Inferior parietal cortex (tissue), 1 donor: ENCODE data around the gene DYNC1LI1.
"Not testable (repeated sequence)": the region's sequence is repeated elsewhere in the genome, so short reads cannot be mapped to it uniquely, and the experiment has no call there.

Source experiments
- DNase-seq: peaks from one replicate; pipeline ENCODE4 v3.0.0-alpha.2; 2016; ENCODE audit errors: extremely low spot score

The DYNC1LI1 gene

DNA sequence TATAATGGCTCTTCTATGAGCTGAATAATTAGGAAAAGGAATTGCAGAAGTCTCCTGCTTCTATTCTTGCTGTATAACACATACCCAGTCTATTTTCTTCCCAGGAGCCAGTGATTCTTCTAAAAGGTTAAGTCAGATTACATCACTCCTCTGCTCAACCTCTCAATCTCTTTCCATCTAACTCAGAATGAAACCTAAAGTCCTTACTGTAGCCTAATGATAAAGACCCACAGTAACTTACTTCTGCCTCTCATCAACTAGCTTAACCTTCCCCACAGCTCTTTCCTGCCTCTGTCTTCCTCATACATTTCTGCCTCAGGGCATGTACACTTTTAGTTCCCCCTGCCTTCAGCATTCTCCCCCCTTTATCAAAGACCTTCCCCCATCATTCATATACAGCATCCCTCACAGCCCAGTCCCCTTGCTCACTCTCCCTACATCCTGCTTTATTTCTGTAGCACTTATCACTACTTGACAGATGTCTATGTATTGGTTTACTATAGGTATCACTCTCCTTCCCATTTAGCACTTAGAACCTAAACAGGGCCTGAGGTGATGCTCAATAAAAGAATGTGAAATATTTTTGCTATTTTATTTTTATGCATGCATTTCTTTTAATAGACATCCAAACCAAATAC, 39.5 kb downstream of the DYNC1LI1 start:
- no peak for DNase-seq

DNA sequence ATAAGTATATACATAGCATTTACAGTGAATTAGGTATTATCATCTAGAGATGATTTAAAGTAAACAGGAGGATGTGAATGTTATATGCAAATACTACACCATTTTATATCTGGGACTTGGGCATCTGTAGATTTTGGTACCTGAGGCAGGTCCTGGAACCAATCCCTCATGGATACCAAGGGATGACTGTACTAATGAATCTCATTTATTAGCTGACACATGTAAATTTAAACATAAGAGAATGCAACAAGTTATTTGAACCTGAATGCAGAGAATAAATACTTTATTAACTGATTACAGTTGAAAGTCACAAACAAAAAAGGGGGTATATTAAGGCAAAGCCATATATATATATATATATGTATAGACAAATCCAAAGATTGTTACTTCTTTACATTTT, 44.9 kb downstream of the DYNC1LI1 start:
- no peak for DNase-seq

DNA sequence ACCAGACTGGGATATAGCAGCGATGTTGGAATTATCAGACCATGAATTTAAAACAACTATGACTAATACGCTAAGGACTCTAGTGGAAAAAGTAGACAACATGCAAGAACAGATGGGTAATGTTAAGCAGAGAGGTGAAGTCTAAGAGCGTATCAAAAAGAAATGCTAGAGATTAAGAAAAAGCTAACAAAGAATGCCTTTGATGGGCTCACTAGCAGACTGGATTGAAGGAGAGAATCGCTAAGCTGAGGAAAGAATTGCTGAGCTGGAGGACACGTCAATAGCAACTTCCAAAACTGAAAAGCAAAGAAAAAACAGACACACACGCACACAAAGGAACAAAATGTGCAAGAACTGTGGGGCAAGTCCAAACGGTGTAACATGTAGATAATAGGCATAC, 48.0 kb downstream of the DYNC1LI1 start:
- DNase-seq, result no peak

DNA sequence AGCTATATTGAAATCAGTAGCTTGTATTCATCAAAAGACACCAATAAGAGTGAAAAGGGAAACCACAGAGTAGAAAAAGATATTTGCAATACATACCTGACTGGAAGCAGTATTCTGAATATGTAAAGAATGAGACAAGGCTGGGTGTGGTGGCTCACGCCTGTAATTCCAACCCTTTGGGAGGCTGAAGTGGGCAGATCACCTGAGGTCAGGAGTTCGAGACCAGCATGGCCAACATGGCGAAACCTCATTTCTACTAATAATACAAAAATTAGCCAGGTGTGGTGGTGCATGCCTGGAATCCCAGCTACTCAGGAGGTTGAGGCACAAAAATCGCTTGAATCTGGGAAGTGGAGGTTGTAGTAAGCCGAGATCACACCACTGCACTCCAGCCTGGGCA, 51.7 kb downstream of the DYNC1LI1 start:
- DNase-seq, result not testable (repeated sequence)

DNA sequence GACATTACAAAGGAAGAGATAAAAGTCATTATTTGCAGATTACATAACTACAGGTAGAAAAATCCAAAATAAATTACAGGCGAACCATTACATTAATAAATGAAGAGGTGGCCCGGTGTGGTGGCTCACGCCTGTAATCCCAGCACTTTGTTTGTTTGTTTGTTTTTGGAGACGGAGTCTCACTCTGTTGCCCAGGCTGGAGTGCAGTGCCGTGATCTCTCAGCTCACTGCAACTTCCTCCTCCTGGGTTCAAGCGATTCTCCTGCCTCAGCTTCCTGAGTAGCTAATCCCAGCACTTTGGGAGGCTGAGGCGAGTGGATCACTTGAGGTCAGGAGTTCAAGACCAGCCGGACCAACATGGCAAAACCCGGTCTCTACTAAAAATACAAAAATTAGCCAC, 53.9 kb downstream of the DYNC1LI1 start:
- not testable (repeated sequence) for DNase-seq

DNA sequence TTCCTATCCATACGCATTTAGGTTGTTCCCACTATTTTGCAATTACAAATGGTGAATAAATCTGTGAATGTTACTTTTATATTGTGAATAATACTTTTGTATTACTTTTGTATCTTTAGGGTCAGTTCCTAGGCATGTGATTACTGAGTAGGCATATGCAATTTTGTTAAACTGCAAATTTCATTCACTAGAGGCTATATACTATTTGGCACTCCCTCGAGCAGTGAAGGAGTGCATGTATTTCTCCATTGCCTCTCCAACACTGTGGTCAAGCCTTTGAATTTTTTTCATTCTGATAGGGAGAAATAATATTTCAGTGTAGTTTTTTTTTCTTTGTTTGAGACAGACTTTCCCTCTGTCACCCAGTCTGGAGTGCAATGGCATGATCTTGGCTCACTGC, 59.7 kb downstream of the DYNC1LI1 start:
- no peak for DNase-seq

DNA sequence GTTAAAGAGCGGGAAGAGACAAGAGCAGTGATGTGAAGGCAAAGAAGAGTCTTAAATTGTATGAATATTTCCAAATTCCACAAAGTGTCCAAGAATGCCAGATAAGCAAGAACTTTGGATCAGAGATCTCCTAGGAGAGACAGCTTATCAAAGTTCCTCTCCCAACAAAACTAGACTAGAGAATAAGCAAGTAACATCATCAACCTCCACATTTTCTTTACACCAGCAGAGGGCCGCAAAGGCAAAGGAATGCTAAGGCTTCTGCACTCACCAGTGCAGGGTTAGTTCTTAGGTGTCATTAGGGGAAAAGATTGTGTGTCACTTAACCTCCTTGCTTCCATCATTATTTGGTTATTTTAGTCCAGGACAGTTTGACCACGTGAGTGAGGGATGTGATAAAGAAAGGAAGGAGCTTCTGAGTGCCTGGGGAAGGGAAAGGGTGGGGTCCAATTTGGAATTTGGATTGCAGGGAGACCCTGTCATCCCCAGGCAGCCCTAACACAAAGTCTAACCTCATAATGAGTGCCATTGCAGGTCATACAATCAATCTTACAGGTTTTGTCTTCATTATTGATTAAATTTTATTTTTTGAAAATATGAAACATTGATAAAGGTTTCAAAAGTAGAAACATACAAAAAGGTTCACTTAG, 60.5 kb downstream of the DYNC1LI1 start:
- DNase-seq, result peak; percentile 90

DNA sequence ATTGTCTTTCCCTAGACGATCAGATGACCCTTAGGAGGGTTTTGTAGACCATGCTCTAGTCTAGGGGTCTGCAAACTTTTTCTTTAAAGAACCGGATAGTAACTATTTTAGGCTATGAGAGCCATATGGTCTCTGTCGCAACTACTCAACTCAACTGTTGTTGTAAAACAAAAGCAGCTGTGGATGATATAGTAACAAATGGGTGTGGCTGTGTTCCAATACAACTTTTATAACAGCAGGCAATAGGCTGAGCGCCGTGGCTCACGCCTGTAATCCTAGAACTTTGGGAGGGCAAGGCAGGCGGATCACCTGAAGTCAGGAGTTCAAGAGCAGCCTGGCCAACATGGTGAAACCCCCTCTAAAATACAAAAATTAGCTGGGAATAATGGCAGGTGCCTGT, 61.9 kb downstream of the DYNC1LI1 start:
- DNase-seq, result no peak

DNA sequence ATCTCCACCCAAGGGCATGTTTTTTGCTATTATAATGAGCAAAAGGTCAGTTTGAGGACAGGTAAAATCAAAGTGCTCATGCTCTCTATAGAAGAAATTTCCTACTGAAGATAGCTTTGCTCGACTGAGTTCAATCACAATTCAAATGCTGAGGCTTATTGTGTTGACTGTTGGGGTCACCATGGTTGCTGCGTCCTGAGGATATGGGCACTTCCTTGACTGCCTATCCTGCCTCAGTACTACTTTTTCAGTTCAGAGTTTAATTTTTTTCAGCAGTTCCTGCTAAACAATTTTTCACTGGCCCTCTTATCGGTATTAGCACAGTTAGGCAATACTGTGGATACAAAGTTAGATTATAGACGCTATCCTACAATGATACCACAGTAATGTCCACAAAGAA, 64.2 kb downstream of the DYNC1LI1 start:
- no peak for DNase-seq

DNA sequence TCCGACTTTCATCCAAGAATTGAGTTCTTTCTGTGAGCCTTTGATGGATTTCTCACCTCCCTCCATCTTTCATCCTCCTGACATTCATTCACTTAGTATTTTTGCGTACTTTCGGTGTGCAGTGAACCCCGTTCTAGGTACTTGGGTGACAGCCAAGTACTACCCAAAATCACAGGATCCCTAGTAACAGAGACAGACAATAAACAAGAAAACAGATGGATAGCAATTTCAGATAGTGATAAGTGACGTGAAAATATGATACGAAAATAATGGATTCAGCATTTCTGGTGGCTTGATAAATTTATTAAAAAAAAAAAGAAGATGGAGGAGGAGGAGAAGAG, 67.7 kb downstream of the DYNC1LI1 start:
- no peak for DNase-seq

DNA sequence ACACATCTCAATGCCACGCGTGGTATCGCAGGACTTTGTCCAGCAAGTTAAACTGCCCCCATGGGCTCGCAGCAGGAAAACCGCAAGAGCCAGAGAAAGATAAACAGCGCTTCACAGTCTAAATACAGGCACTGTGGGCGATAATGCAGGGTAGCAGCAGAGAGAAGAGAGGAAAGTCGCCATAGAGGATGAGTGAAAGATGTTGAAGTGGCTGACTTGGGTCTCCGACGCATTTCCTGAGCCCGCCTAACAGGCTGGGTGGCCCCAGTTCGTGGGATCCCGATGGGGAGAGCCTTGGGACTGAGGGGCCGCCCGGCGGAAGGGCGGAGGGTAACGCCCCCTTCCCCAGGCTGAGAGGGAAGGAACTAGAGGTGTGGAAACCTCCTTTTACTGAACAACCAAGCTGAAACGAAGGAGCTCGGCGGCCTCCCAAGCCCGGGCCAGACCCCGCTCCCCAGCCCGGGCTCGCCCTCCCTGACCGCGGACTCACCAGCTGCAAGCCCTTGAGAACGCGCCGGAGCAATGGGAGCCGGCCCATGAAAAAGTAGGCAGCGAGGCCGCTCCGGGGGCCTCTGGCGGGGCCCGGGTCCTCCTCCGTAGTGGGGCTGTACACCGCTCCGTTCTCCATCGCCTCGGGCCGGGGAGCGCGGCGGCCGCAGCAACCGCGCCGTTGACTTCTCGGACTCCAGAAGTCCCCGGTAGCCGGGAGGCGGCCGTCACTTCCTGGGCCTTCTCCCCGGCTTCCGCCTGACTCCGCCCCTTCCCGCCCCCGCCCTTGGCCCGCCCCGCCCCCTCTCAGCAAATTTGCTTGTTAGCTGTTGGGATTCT, 68.3 kb downstream of the DYNC1LI1 start, which contains the start of gene CMTM6:
Gene CMTM6, minus strand, starts transcription at position 735 of the 828 bp plus-strand sequence. Its CDS starts 107 bp downstream, at position 628.
- DNase-seq, result peak; percentile 76

DNA sequence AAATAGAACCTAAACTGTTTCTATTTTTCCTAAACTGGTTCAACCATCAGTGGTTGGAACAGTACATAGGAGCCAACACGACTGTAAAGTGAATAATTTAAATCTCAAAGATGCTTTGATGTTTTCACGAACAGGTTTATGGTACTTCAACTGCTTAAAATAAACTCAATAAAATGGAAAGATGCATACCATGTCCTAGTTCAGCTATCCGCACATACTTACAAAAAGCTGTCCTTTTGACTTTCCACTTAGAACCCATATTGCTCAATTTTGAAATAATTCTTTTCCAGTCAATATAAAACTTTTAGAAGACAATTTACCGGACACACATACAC, 68.9 kb downstream of the DYNC1LI1 start:
- no peak for DNase-seq

DNA sequence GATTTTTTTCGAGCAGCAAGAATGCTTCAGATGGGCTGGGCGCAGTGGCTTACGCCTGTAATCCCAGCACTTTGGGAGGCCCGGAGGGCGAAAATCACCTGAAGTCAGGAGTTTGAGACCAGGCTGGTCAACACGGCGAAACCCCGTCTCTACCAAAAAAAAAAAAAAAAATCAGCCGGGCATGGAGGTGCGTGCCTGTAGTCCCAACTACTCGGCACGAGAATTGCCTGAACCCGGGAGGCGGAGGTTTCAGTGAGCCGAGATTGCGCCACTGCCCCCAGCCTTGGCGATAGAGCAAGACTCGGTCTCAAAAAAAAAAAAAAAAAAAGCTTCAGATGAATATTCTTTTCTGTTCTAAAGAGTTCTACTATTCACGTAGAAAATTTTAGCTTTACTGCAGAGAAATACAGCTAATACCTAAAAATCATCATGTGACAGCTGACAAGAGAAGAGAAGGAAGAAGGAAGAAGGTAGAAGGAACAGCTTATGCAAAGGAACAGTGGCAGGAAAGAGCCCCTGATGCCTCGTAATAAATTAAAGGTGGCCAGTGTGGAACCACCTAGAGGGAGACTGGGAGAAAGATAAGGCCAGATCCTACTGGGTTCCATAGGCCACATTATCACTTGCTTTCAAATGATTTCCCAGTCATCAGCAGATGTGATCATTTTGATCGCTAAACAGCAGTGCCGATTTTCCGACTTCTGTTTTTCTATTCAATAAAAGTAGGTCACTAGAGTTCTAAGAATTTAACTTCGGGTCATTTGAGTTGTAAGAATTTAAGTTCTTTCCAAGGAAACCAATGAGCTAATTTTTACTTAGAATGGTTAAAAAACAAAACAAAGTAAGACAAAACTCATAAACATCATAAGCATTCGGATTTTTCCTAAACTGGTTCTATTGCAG, 69.5 kb downstream of the DYNC1LI1 start:
- DNase-seq, result no peak

DNA sequence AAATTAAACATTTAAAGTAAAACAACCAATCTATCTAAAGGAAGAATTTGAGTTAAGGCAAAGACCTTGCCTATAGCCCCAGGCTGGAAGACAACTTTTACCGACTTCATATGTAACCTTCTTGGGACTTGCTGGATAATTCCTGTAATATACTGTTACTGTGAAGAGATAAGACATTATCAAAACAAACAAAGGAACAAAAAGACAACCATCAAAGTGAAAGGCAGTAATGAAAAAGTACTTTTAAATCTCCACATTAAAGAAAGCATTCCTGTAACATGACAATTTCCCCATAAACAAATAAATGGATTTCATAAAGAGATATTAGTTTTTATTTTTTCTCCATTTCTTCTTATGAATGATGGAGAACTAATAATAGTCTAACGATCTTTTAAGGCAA, 70.4 kb downstream of the DYNC1LI1 start:
- DNase-seq, result no peak

DNA sequence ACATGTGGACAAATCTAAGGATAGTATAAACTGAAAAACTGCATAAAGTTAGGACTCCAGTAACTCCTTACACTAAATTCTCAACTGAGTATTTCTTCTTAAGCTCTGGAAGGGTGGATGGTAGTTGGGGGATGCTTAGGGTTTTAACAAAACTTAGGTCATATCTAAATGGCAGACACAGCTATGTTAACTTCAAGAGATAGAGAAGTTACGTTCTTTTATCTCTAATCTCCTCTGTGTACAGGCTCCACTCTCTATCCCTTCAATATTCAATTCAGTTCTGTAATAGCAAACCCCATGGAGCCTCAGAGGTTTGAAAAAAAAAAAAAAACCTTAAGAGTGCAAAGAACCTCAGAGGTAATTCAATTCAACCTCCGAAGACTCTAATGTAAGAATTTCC, 71.1 kb downstream of the DYNC1LI1 start:
- DNase-seq, result no peak

DNA sequence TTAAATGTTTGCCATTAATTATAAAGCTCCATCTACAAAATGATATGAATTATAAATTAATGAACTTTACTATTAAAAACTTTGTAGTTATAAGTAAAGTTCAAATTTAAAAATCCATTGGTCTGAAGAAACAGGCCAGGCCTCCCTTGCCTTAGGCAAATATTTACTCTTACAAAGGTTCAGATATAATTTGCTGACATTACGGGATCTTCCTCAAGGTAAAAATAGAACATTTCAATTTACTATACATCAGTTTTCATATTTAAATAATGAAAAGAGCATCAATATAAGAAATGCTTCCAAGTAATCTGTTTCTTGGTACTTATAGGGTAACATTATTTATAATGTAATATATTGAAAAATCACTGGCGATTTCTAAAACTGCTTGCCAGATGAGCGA, 71.7 kb downstream of the DYNC1LI1 start:
- no peak for DNase-seq

DNA sequence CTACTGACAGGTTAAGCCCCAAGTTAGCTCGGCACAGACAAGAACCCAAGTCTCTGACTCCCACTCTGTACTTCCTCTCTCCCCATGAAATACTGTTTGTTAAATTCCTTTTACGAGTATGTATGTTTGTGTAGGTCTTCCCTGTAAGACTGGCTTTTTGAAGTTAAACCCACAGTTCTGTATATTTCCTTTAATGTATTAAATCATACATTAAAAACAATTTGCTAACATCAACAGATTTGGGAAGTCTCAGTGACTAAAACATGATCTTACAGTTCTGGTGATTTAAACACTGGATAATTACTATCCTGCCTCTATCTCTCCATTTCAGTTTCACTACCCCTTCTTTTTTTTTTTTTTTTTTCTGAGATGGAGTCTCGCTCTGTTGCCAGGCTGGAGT, 72.4 kb downstream of the DYNC1LI1 start:
- DNase-seq, result no peak

DNA sequence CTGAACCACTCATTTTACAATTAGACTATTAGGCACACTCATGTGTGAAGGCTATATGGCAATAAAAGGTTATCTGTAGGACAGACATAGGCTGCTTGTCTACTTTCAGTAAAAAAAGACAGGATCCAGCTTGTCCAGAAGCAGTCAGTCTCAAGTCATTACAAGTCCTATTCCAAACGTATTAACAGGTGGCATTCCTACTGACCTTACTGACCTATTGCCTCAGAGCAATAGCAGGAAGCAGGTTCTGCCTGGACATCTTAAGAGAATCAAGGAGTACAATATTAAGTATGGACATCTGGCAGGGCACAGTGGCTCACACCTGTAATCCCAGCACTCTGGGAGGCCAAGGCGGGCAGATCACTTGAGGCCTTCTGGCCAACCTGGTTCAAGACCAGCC, 75.0 kb downstream of the DYNC1LI1 start:
- no peak for DNase-seq

DNA sequence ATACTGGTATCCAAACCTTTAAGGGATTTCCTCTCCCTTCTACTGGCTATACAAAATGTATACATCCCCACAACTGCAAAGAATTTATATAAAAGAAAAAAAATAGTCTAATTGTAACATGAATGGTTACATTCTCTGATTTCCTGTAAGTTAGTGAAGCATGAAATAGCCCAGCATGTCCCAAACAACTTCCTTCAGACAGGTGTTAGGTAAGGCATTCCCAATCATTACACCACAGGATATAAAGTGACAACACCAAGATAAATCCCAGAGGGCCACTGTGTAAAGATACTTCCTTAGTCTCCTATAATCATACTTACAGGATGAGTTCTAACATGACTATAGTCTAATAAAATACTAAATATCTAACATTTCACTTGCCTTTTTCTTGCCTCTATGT, 75.6 kb downstream of the DYNC1LI1 start:
- DNase-seq, result no peak

DNA sequence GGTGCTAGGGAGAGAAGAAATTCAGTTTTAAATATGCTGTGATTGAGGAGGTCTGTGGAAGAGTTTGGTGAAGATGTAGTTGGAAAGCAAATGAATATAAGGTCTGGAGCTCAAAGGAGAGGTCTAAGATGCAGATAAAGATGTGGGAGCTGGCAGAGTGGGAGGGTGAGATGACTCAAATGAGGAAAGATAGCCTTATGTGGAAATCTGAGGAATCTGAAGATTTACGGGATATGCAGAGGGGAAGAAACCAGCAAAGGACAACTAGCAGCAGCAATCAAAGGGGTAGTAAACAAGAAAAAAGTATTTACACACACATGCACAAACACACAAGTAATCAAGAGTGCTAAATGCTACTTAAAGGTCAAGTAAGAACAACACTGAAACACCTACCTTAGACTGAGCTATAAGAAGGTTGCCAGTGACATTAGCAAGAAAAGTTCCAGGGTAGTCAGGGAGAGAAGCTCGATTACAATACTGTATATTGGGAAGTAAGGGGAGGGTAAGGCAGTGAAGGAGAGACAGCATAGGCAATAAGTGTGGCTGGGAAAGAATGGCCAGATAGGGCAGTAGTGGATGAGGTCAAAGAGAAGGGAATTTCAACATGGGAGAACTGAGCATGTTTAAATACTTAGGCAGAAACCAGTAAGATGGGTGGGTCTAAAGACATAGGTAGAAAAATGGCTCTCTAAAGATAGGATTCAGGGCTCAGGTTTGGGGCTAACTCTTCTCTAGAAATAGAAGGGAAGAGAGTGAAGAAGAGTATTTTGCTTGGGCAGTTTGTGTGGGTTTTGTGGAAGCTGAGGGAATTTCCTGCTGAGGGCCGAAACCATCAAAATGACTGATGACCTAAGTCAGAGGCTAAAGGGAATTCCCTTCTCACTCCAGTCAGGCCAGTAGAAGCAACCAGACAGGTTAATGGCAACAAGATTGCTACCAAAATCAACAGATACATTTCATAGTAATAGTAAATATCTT, 76.9 kb downstream of the DYNC1LI1 start:
- no peak for DNase-seq
